ENCODE data around the gene SERINC2.

Gene SERINC2

GRCh38 chr1:31441970-31442647 lies 29.1 kb downstream of the SERINC2 start:
- no peak overlapping the region for H3K27ac ChIP-seq
- ChIA-PET CTCF (interaction anchor here (0.7 to 0.9 kb wide), 2 partner anchors 47 to 48 kb away, joined by 3 read pairs; no protein-coding TSS in a partner anchor), POLR2A (ENCODE audit: low non-redundant PET) (no interaction called here)
- DNase-seq (ENCODE audit: low spot score): no peak
- TF ChIP-seq, protein P1, sequence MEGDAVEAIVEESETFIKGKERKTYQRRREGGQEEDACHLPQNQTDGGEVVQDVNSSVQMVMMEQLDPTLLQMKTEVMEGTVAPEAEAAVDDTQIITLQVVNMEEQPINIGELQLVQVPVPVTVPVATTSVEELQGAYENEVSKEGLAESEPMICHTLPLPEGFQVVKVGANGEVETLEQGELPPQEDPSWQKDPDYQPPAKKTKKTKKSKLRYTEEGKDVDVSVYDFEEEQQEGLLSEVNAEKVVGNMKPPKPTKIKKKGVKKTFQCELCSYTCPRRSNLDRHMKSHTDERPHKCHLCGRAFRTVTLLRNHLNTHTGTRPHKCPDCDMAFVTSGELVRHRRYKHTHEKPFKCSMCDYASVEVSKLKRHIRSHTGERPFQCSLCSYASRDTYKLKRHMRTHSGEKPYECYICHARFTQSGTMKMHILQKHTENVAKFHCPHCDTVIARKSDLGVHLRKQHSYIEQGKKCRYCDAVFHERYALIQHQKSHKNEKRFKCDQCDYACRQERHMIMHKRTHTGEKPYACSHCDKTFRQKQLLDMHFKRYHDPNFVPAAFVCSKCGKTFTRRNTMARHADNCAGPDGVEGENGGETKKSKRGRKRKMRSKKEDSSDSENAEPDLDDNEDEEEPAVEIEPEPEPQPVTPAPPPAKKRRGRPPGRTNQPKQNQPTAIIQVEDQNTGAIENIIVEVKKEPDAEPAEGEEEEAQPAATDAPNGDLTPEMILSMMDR (conservative IDR thresholded peaks at IDR 0.05; ENCODE audit: low read depth): no peak

DNA sequence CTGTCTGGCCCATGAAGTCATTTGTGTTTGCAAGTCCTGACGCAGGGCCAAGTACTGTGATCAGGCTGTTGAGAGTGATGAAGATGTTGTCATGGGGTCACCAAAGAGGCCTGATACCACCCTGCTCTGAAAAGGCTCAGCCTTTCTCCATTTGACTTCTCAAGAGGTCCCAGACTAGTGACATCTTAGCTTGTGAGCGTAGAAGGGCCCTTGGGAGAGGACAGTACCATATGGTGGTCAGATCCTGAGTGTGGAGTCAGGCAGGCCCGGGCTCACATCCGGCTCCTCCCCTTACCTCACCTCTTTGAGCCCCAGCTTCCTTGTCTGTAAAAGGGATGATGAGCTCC lies 29.6 kb downstream of the SERINC2 start:
- ChIA-PET POLR2A (ENCODE audit: low non-redundant PET) (interaction anchor here (0.6 kb wide), 1 partner anchor 19 kb away, joined by 4 read pairs; no protein-coding TSS in a partner anchor), CTCF (interaction anchor here (0.9 kb wide), 1 partner anchor 48 kb away, joined by 3 read pairs; no protein-coding TSS in a partner anchor)
- no peak overlapping the region for H3K27ac ChIP-seq
- TF ChIP-seq, protein P1 (conservative IDR thresholded peaks at IDR 0.05; ENCODE audit: low read depth): no peak
- no peak for DNase-seq (ENCODE audit: low spot score)

GRCh38 chr1:31443673-31444072 lies 30.7 kb downstream of the SERINC2 start:
- TF ChIP-seq, protein P1 (conservative IDR thresholded peaks at IDR 0.05; ENCODE audit: low read depth): no peak
- no peak for DNase-seq (ENCODE audit: low spot score)
- CTCF ChIA-PET: no interaction called here
- POLR2A ChIA-PET (ENCODE audit: low non-redundant PET): no interaction called here
- no peak overlapping the region for H3K27ac ChIP-seq

- TF ChIP-seq, protein P1 (conservative IDR thresholded peaks at IDR 0.05; ENCODE audit: low read depth): no peak
Measured at GRCh38 chr1:31444725-31445448, 31.9 kb downstream of the SERINC2 start.

GRCh38 chr1:31445951-31446350 lies 32.9 kb downstream of the SERINC2 start:
- ChIA-PET POLR2A (ENCODE audit: low non-redundant PET) (no interaction called here), CTCF (interaction anchor here (0.6 kb wide), 1 partner anchor 481 kb away, joined by 5 read pairs; no protein-coding TSS in a partner anchor)
- TF ChIP-seq, protein P1 (conservative IDR thresholded peaks at IDR 0.05; ENCODE audit: low read depth): no peak
- DNase-seq (ENCODE audit: low spot score): no peak
- H3K27ac ChIP-seq: no peak overlapping the region

More at GRCh38 chr1:31444725-31445448, 31.9 kb downstream of the SERINC2 start:
- no peak overlapping the region for H3K27ac ChIP-seq
- POLR2A ChIA-PET (ENCODE audit: low non-redundant PET): no interaction called here
- DNase-seq (ENCODE audit: low spot score): no peak
- CTCF ChIA-PET: no interaction called here

- POLR2A ChIA-PET (ENCODE audit: low non-redundant PET): no interaction called here
- no peak overlapping the region for H3K27ac ChIP-seq
Measured at GRCh38 chr1:31447210-31447609, 34.2 kb downstream of the SERINC2 start.

More at GRCh38 chr1:31447210-31447609, 34.2 kb downstream of the SERINC2 start:
- CTCF ChIA-PET: no interaction called here
- TF ChIP-seq, protein P1 (conservative IDR thresholded peaks at IDR 0.05; ENCODE audit: low read depth): no peak
- no peak for DNase-seq (ENCODE audit: low spot score)
